Subcutaneous adipose tissue (tissue), 4 donors: ENCODE results near the gene ACKR2. TPM values are rescaled to one million over a fixed set of nuclear protein-coding genes. Genes with fewer than 3 reads are reported as not detected.

Source experiments
- total RNA-seq, 4 donors: library from RNA; depleted of rRNA; stranded (reverse); fragments of >200 nt; gene quantifications; one replicate each; pipeline ENCODE4 v1.1.0, GENCODE V29; 2016
- TF ChIP-seq, protein P1 (sequence below): fragments of 450-650 bp; IDR thresholded peaks from one replicate; pipeline ENCODE4 v1.5.1; 2016; ENCODE audit warnings: low read depth, mild to moderate bottlenecking, control low read depth, antibody characterized with exemption, moderate library complexity

Gene ACKR2
- total RNA-seq, 4 donors from 2014 or later, result 7.3 to 22.7 (median 11.2) TPM

DNA sequence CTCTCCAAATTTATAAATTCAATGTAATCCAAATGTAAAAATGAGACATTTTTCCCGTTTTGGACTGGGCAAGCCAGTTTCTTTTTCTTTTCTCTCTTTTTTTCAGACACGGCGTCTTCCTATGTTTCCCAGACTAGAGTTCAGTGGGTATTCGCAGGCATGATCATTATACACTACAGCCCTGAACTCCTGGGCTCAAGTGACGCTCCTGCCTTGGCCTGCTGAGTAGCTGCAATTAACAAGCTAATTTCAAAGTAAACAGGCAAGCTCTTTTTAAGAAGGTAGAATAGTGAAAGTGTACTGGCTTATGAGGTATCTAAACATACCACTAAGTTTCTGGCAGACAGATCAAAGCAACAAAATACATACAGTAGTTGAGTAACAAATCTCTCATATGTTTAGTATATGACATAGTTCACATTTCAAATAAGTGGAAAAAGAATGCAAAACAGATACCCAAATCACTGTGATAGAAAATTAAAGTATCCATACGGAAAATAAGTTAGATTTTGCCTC, 18.5 kb upstream of the ACKR2 start:
- TF ChIP-seq, protein P1, sequence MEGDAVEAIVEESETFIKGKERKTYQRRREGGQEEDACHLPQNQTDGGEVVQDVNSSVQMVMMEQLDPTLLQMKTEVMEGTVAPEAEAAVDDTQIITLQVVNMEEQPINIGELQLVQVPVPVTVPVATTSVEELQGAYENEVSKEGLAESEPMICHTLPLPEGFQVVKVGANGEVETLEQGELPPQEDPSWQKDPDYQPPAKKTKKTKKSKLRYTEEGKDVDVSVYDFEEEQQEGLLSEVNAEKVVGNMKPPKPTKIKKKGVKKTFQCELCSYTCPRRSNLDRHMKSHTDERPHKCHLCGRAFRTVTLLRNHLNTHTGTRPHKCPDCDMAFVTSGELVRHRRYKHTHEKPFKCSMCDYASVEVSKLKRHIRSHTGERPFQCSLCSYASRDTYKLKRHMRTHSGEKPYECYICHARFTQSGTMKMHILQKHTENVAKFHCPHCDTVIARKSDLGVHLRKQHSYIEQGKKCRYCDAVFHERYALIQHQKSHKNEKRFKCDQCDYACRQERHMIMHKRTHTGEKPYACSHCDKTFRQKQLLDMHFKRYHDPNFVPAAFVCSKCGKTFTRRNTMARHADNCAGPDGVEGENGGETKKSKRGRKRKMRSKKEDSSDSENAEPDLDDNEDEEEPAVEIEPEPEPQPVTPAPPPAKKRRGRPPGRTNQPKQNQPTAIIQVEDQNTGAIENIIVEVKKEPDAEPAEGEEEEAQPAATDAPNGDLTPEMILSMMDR, result no peak

DNA sequence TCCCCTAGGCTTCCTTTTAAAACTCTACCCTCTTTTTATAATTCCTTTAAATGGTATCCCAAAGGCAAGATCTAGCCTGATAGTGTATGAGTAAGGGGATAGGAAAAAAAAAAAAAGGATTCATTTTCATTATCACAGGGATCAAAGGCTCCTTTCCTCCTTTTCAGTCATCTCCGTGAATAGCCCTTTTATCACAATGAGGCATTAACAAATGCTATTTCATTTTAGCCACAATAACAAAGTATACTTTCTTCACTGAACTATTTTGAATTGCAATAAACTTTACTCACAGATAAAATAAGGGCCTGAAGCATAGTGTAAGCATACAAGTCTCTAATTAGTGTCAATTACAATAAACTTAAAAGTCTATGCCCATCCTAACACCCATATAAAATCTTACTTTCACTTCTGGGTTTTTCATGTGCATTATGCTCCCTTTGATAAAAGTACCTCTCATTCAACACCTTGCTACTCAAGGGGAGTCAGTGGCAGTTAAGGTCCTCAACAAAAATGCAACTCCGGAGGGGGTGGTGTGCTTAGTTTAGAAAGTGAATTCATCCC, 13.5 kb upstream of the ACKR2 start:
- TF ChIP-seq, protein P1, result no peak

DNA sequence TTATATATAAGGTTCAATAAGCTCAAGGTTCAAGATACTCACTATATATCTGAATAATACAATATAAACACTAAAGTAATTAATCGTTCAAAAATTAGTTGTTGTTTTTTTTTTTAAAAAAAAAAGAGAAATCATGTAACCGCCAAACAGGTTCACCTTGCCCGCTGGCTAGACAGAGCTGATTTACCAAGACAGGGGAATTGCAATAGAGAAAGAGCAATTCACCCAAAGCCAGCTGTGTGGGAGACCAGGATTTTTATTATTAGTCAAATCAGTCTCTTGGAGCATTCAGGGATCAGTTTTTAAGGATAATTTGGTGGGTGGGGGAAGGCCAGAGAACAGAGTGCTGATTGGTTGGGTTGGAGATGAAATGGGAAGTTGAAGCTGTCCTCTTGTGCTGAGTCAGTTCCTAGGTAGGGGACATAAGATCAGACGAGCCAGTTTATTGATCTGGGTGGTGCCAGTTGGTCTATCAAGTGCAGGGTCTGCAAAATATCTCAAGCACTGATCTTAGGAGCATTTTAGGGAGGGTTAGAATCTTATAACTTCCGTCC, 12.8 kb upstream of the ACKR2 start:
- TF ChIP-seq, protein P1, result no peak

DNA sequence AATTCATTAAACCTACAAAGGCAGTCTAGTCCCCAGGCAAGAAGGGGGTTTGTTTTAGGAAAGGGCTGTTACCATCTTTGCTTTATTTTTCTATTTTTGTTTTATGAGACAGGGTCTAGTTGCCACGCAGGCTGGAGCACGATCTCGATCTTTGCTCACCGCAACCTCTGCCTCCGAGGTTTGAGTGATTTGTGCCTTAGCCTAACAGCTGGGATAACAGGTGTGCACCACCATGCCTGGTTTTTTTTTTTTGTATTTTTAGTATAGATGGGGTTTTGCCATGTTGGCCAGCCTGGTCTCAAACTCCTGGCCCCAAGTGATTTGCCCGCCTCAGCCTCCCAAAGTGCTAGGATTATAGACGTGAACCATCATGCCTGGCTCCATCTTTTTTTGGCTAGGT, 9.9 kb upstream of the ACKR2 start:
- TF ChIP-seq, protein P1, result no peak

- TF ChIP-seq, protein P1, result no peak
Measured at GRCh38 chr3:42800251-42800650, 9.0 kb upstream of the ACKR2 start.

DNA sequence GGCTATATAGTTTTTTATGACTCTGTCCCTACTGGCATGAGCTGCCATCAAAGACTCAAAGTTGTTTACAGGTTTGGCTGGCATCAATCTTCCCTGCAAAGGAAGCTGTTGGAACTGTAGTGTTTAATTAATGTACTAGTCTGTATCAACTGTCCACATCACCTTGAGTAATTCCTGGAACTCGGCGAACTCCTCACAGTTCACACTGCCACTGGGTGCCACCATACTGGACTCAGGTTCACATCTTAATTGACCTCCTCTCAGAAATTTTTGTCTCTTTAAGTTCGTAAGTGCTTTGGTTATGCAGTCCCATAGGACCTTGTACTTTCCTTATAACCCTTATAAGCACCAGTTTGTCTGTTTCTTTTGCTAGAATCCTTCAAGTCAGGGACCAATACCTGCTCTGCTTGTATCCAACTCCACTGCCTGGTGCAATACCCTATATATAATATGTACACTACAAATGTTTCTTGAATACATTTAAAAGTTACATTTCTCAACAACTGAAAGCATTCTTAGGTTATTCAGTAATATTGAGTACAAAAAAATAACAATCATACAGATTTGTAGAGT, 8.1 kb upstream of the ACKR2 start:
- TF ChIP-seq, protein P1, result no peak

DNA sequence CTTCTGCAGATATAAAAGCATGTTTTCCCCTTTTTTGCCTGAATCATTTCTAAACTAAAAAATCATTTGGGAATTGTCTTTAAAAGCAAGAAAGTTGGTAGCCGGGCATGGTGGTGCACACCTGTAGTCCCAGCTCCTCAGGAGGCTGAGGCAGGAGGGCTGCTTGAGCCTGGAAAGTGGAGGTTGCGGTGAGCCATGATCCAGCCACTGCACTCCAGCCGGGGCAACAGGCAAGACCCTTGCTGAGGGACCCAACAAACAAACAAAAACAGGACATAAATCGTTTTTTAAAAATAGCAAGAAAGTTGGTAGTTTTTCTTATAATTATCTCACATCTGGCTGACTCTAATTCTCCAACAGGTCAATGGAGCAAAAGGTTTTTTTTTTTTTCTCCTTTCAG, 7.5 kb upstream of the ACKR2 start:
- TF ChIP-seq, protein P1, result no peak
